ENCODE measurements around the gene PCYT2. TPM values are rescaled to one million over a fixed set of nuclear protein-coding genes. Genes with fewer than 3 reads are reported as not detected.
"Not testable (repeated sequence)": the region's sequence is repeated elsewhere in the genome, so short reads cannot be mapped to it uniquely, and the experiment has no call there.

The PCYT2 gene
- polyA plus RNA-seq, 3 donors, result 49.6 to 55.1 (median 52.9) TPM

DNA sequence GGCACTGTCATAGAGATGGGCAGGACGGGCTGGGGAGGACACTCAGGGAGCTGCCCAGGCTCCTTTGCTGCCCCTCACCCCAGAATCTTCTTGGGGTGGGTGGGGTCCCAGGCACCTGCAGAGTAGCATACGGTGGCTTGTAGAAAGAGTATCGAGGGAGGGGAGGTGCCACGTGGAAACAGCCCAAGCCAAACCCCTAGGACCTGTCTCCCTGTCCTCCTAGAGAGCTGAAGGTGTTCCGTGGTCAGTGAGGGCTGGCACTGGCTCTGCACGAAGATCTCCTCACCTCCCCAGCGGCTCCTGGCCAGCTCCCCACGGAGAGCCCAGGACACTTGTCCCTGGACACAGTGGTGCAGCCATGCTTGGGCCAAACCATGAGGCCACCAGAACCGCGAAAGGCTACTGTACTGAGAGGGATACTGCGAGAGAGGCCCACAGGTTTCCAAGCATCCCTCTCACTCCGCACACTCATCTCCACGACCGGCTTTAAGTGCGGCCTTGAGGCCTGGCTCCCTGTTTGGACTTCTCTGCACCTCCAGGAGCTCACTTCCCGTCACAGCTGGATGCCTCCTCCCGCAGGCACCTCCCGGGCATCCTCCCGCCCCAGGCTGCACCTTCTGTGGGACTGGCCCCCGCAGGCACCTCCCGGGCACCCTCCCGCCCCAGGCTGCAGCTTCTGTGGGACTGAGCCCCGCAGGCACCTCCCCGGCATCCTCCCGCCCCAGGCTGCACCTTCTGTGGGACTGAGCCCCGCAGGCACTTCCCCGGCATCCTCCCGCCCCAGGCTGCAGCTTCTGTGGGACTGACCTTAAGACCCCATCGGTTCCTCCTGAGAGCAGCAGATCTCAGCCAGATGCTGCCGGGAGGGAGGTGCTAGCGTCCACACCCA is 18.3 kb upstream of the PCYT2 start:
- DNase-seq, result no peak

- no peak for DNase-seq
These were observed 17.5 kb upstream of the PCYT2 start for GRCh38 chr17:81928544-81929252.

DNA sequence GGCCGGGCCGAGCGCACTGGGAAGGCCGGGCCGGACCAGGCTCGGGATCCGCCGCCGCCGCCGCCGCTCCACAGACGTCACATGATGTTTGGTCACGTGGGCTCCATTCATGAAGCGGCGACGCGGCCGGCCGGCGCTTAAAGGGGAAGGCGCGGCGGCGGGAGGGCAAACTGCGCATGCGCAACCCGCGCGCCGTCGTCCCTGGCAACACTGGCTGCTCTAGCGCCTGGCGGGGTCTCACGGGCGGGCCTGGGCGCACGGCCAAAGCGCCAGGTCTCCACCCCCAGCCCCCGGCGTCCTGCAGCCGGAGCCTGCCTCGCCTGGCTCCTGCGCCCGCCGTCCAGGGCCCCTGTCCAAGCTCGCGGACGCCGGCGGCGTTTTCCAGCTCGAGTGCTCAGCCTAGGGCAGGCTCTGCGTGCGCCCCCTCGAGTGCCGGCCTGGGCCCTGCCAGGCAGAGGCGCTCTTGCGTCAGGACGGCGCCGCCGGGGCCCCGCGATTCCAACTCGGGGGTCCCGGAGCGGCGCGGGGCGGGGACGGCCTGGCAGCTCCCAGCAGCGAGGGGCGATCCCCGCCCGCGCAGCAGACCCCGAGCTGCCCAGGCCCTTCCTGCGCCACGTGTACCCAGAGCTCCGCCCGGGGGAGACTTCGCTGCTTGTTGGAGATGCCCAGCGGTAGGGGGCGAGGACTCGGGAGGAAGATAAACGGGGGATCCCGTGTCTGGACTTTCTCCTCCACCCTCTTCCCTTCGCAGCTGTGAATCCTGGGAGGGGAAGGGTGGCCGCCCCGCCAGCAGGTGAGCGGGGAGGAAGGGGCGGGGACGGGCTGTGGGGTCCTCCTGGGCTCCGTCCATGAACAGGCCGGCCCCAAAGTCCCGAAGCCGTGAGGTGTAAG is 16.7 kb upstream of the PCYT2 start, which contains the start of gene MAFG:
TSS of gene MAFG (minus strand) at position 83 of the 891 bp plus-strand sequence. CDS start 4,550 bp downstream, outside the sequence.
- peak; percentile 96 for DNase-seq

GRCh38 chr17:81927152-81927652 is 16.0 kb upstream of the PCYT2 start:
- DNase-seq, result no peak

- DNase-seq, result peak; percentile 60
These were observed 15.4 kb upstream of the PCYT2 start for GRCh38 chr17:81926451-81927151.

- no peak for DNase-seq
These were observed 14.8 kb upstream of the PCYT2 start for GRCh38 chr17:81925860-81926450.

- no peak for DNase-seq
These were observed 13.6 kb upstream of the PCYT2 start for GRCh38 chr17:81924557-81925532.

DNA sequence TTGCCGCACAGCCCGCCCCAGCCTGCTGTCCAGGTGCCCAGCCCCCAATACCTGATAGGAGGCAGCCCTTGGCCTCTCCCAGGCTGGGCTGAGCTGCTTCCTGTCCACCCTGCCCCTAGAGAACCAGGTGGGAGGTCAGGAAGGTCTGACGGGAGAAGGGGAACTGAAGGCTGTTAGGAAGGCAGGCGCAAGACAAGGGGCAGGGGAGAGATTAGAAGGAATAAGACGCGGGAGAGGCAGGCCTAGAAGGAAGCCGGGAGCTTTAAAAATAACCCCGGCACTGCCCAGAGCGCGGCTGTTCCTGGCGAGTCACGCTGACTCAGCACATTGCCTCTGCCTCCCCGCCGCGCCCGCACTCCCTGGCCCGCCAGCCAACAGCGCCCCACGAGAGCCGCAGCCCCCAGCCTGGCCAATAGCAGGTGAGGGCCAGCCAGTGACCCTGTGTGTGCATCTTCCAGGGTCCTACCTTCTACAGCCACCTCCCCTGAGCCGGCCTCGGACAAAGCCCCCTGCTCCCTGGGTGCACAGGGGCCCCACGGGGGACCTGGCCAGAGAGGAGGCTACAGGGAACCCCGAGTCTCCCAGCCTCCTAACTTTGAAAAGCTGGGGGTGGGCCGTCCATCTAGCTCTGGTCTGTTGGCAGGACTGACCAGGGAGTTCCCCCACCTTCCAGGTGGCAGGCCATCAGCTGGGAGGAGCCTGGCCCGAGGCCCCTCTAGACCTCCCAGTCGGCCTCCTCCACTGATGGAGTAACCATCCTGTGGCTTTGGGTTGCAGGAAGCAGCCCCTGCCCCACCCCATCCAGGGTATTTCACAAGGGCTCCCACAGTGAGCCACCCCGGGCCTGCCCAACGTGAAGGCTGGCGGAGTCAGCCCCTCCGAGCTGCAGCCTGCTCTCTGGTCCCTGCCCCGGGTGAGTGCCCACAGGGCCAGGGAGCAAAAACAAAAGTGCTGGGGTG is 12.4 kb upstream of the PCYT2 start:
- DNase-seq, result no peak

DNA sequence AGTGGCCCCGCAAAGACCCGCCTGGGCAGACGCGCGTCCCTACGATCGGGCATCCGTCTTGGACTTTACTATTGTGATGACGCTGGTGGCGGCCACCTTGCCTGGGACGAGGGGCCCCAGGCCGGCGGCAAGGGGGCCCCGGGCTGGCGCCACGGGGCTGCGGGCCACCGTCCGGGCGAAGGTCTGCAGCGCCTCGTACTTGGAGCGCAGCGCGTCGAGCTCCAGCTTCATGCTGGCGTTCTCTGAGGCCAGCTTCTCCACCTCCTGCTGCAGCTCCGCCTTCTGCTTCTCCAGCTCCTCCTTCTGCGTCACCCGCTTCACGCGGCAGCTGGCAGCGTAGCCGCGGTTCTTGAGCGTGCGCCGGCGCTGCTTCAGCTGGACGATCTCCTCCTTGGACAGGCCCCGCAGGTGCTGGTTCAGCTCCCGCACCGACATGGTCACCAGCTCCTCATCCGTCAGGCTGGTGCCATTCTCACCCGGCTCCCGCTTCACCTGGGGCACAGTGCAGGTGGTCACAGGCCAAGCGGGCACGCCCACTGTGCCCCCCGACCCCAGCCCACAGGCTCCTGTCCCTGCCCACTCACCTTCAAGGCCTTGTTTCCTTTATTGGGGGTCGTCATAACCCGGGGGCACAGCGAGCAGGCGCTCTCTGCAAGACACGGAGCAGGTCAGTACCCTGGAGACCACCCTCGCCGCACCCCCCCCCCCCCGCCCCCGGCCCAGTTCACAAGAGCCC is 11.5 kb upstream of the PCYT2 start:
- DNase-seq, result no peak

GRCh38 chr17:81921996-81922565 is 10.9 kb upstream of the PCYT2 start:
- DNase-seq, result no peak

- no peak for DNase-seq
These were observed 10.3 kb upstream of the PCYT2 start for GRCh38 chr17:81921537-81921862.

GRCh38 chr17:81920612-81921536 is 9.7 kb upstream of the PCYT2 start:
- DNase-seq, result no peak

DNA sequence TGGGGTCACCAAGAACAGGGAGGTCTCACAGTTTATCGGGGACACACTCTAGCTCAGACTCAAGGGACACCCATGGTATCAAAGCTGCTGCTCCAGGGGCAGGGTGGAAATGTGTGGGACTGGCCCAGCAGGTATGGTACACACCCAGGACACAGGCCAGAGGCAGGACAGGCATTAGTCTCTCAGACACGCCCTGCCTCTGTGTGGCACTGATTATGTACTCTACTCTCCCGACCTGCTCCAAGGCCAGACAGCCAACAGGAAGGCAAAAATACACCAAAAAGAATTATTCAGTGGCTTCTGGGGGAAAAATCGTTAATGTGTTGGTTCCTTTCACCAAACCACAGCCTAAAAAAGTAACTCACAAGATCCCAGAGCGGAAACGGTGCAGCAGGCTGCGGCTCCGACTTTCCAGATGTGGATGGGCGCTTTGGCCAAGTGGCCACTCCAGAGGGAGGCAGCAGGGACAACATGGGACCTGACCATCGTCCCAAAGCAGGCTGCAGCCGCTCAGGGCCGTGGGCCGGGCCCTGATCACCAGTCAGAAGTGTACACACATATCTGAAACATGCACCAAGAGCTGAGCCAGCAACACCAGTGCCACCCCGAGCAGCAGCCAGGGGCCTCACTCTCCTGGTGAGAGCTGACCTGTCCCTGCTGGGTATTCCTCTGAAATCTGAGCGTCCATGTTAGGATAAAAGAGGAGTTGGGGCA is 7.8 kb upstream of the PCYT2 start:
- DNase-seq, result no peak

DNA sequence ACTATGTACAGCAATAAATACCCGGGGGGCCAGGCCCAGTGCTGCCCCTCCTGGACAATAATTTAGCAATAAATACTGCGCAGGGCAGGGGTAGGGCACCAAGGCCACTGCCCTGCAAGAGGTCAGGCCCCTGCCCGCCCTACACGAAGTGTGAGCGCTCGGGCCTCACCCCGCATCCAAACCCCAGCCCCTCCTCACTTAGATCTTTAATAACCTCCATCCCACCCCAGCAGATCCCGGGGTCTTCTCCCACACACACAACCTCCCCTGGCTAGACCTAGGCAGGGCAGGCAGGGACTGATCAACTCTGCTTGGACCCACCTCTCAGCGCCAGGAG is 7.1 kb upstream of the PCYT2 start:
- not testable (repeated sequence) for DNase-seq

- peak; percentile 73 for DNase-seq
These were observed 6.5 kb upstream of the PCYT2 start, which contains the start of gene SIRT7 for GRCh38 chr17:81917565-81918332. Gene SIRT7, minus strand, starts transcription at chr17:81918176. Its CDS starts 45 bp downstream, at chr17:81918131.
